Measurements from ENCODE around the gene MRNIP.

- TF ChIP-seq CTCF (IDR thresholded peaks at IDR 0.05) (no peak), POLR2AphosphoS5 (IDR thresholded peaks at IDR 0.05) (no peak)
Observed at GRCh38 chr5:179858241-179858585, 404 bp downstream of the MRNIP start.

Measured in gastroesophageal sphincter (tissue), 3 donors.